Stimulated activated CD8-positive, alpha-beta memory T cell treated with anti-CD3 and anti-CD28 coated beads, Interleukin-7, amount 100 ng/mL, for 1 hour (primary cell): Measurements from ENCODE around the gene GNA12.

Experiments used
- DNase-seq, 2 donors: peaks; one replicate each; pipeline ENCODE4 v3.0.0-alpha.2; 2020; ENCODE audit warnings: low read depth in 2 of 2

The GNA12 gene

DNA sequence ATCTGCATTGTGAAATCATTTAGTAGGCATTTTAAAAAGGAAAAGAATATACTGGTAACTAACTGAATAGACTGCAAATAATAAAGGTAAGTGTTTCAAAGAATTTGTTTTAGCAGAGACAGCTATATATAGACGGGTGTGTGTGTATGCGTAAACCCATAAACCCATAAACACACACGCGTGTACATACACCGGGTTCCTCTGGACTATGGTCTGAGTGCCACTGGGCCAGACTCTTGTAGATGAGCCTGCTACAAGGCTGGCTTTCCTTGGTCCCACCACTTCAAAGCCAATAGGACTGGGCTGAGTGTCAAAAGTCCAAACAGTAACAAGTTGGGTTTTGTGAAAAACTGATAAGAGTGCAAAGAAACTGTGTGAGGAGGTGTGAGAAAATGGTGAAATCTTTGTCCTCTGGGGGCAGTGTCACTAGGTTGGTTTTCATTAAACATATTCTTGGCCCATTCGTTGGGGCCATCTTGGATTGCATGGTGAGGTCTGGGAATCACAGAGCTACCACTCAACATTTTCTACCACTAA is 39.8 kb downstream of the GNA12 start:
- no peak for DNase-seq

DNA sequence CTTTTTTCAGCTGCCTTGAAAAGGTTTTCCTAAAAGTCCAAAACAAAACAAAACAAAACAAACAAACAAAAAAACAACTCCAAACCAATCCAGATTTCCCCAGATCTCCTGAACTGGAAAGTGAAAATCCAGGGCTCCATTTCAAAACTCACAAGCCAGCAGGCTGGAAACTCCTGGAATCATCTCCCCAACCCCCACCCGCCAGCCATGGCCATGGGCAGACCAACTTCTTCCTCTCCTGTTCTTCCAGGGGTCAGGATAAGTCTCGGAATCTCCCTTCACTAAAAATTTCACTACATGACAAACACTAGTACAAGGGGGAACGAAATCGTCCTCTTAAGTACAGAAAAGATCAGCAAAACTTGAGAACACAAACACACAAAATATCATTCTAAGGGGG is 40.4 kb downstream of the GNA12 start:
- DNase-seq = no peak

DNA sequence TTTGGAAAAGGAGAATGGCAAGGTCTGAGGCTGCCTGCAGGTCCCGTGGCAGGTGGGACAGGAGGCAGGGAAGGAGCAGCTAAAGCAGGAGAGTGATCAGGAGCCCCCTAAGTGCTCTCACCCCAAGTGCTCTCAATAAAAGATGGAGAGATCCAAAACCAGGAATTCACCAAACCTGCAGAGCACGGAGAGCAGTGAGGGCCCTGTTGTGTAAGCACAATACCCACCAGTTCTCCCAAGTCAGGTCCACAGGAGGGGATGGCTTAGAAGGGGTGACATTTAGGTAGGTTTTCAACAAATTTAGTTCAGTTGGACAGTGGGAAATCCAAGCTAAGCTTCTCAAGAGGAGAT is 40.8 kb downstream of the GNA12 start:
- DNase-seq = no peak

DNA sequence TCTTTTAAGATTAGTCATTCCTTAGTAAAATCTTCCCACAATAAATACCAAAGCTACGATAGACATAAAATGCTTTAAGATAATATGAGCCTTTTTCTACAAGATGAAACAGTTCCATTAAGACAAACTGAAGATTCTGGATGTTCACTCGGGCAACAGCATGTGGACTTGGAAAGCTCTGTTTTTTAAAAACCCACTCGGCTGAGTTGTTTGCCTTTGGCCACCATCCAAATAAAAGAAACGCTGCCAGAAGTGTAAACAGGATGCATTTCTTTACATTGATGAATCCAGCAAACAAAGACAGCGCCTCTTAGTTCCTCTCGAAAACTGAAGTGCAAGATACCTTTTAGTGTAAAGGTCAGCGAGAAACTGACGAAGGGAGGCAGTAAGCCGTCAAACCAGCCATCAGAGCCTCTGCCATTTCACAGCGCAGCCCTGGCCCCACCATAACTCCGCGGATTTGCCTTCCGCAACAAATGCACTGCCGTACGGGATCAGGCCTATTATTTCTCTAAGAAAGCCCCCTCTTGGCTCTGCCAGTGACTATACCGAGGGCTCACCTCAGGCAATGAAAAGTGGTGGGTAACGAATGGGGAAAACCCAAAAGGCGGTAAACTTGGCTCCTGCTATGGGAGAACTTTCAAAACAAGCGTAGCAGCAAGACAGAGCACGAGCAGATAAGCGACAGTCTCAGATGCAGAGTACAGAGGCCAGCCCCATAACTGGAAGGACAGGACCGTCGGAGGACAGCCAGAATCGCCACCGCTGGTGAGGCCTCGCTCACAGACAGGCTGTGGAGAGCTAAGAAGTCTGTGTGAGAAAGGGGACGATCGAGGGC is 41.4 kb downstream of the GNA12 start:
- no peak for DNase-seq

DNA sequence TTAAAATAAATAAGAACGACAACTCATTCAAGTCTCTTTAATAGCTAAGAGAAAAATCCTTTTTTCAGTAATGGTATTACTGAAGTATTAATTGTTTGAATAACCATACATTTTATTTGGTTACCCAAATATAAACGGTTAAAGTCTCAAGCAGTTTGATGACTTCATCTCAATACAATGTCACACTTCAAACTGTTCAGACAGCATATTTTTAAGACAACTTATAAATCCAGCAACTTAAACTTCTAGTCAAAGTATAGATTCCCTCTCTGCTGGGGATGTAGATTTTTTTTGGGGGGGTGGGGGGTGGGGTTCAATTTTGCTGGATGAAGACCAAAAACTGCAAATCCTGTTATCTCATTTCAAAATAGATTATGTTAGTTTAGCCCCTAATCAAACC is 42.0 kb downstream of the GNA12 start:
- no peak for DNase-seq

DNA sequence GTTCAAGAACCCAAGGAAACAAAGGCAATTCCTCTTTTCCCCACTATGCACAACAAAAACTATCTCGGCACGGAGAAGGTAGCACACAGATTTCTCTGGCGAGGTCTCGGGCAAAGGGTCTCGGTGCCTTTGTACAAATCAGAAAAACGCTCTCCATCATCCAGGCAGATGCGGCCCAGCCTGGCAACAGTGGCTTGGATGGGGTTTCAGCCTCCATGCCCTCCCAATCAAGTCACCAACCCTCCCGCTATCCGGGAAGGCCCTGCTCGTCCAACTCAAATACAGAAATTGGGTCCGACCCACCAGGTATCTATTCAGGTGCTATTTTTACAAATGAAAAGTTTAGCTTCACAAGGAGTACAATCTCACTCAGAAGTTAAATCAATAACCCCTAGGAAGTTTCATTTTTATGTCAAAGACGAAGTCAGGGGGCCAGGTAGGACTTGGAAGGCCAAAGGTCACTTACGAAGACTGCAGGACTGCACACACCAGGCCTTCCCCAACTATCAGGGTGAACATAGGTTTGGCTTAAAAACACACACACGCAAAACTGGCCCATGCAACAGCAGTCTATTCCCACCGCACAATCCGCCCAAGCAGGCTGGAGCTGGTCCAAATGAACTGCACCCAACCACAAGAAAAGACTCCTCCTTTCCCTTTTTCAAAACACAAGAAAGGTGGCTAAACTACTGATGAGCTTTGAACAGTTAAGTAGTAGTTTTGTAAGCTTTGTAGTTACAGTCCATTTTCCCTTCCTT is 43.0 kb downstream of the GNA12 start:
- DNase-seq = no peak

DNA sequence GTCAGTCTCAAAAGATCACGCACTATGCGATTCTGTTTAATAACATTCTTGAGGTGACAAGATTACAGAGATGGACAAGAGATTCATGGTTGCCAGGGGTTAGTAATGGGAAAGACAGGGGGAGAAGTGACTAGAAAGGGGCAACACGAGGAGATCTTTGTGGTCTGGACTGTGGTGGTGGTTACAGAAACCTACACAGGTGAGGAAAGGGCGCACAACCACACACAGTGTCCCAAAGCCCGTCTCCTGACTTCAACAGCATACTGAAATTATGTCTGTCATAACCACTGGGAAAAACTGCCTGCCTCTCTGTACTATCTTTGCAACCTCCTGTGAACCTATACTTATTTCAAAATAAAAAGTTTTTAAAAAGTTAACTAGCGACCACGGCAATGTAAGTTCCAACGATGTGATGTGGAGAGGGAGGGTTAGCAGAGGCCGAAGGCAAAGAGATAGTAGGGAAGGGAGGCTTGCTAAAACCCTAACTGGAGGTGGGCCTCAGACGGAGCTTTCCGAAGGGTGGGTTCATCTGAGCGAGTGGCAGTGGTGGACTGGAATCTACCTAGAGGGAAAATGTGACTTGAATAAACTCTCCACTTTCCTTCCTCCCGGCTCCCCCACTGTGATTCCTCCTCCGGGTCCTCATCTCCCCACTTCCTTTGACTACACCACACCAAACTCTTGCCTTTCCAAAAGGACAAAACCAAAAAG is 43.7 kb downstream of the GNA12 start:
- no peak for DNase-seq

DNA sequence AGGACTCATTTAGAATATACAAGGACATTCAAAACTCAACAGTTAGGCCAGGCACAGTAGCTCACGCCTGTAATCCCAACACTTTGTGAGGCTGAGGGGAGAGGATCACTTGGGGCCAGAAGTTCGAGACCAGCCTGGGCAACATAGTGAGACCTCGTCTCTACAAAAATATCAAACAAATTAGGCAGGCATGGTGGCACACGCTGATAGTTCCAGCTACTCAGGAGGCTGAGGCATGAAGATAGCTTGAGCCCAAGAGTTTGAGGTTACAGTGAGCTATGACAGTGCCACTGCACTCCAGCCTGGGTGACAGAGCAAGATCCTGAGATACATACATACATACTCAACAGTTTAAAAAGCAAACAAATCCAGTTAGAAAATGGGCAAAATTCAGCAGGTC is 44.9 kb downstream of the GNA12 start:
- no peak for DNase-seq

DNA sequence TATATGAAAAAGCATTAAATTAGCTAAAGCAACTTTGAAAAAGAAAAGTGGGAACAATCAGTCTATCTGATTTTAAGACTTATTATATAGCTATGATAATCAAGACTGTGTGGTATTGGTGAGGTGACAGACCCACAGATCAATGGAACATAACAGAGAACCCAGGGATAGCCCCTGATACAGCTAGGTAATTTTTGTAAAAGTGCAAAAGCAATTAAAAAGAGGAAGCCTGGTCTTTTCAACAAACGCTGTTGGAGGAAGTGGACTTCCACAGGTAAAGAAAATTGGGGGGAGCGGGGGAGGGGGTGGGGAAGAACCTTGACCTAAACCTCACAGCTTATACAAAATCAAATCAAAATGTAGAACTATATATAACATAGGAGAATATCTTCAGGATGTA is 45.4 kb downstream of the GNA12 start:
- no peak for DNase-seq

DNA sequence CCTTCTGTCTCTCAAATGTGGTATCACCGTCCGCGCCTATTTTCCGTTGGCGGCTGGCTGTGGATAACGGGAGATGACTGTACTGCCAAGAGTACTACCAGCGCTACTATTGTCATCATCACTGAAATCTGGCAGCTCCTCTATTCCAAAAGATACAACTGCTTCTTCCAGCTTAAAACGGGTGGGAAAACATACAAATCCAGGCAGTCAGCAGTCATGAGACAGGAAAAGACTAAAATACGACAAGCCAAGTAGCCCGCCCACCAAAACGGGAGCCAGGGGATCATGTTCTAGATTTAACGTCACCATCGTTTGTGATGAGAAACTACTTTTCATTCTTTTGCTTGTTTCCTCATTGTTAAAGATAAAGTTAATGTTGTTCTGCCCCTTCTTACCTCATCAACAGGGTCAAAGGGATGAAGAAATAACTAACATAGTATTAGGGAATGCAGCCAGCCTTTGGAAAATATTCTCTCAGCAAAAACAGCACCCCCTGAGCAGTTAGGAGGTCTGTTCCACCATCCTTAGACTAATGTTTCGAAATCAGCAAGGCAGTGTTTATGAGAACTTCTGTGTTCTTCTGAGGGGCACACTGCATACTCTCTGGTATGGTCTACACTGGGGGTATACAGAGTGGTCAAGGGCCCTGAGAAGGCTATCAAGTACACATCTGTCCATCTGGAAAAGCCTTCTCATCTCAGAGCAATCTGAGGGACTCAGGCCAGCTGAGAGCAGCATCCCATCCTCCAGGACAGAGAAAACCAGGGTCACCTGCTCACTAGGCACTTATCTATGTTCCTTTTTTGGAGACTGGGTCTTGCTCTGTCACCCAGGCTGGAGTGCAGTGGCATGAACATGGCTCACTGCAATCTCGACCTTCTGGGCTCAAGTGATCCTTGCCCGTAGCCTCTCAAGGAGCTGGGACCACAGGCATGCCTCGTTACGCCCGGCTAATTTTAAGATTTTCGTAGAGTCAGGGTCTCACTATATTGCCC is 47.5 kb downstream of the GNA12 start:
- DNase-seq = no peak

DNA sequence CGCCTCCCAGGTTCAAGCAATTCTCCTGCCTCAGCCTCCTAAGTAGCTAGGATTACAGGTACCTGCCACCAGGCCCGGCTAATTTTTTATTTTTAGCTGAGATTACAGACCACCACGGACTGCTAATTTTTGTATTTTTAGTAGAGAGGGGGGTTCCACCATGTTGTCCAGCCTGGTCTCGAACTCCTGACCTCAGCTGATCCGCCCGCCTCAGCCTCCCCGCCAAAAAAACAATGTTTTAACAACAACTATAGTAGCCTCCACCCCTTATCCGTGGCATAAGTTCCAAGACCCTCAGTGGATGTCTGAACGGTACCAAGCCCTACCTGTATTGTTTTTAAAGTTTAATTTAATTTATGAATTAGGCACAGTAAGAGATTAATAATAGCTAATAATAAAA is 48.2 kb downstream of the GNA12 start:
- DNase-seq = no peak

DNA sequence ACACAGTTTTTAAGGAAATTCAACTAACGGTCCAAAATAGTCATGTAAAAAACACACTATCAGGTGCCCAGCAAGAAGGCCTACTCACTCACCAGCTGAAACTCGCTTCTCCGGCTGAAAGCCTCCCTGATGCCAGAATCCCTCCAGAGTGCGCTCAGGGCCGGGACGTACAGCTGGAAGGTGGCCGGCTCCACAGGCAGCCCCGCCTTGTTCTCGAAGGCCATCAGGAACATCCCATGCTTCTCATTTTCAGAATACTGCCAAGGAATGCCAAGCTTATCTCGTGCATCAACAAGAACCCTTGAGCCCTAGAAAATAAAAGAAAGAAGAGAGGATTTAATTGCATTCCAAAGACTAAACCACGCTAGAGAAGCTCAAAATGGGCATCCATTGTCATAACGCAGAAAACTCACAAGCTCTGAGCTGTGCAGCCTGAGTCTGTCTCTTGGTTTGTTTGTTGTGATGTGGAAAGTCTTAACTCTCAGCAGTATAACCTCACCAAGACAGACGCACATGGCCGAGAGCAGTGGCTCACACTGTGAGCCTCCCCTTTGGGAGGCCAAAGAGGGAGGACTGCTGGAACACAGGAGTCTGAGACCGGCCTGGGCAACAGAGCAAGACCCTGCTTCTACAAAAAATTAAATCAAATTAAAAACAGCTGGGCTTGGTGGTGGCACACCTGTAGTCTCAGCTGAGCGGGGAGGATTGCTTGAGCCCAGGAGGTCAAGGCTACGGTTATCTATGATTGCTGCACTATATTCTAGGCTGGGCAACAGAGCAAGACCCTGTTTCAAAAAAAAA is 49.1 kb downstream of the GNA12 start:
- DNase-seq = no peak

DNA sequence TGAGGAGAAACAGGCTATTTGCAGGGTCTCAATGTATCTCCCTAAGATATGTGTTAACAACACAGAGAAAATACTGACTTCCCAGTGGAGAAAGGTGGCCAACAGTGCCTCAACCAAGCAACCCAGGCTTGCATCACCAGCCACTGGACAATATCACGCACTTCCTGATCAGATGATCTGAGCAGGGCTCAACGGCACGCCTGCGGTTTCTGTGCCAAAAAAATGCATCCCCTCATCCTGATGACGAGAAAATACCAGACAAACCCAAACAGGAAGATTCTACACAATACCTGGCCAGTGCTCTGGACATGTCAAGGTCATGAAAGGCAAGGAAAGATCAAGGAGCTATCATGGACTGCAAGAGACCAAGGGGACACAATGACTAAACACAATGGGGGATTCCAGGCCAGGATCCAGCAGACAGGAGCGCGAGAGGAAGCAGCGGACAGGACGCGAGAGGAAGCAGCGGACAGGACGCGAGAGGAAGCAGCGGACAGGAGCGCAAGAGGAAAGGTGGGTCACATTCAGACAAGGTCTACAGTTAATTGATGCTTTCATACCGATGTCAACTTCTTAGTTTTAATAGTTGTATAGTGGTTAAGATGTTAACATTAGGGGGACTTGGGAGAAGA is 51.1 kb downstream of the GNA12 start:
- DNase-seq = no peak

DNA sequence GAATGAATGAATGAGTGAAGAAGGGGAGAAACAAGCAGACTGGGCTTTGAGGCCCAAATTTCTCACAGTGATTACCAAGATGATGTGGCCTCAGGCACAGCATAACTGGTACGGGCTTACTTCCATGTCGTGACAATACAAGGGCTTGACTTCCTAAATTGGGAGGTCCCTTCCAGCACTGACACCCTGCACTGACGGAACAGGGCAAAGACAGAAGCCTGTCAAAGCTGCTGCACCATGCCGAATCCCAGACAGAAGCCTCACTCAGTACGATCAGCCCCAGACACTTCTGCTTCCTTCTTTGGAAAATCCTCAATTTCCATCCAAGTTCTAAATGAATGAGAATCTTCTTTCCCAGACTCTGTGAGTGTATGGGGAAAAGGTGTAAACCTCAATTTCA is 51.9 kb downstream of the GNA12 start:
- no peak for DNase-seq

DNA sequence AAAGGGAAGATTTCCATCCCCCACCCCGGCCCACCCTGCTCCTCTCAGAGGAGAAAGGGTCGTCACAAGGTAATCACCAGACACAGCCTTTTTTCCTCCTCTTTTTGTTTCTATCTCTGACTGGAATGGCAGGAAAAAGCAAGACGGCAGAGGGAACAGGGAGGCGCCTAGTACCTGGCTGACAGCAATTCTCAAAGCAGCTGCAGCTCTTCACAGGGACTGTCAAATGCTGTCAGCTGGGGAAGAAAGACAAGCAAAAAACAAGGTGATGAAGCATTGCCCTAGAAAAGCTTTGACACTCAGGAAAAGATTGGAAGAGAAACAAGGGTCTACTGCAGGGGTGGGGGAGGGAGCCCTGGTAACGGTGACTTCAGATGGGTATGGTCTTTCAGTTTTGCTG is 52.7 kb downstream of the GNA12 start:
- DNase-seq = no peak

DNA sequence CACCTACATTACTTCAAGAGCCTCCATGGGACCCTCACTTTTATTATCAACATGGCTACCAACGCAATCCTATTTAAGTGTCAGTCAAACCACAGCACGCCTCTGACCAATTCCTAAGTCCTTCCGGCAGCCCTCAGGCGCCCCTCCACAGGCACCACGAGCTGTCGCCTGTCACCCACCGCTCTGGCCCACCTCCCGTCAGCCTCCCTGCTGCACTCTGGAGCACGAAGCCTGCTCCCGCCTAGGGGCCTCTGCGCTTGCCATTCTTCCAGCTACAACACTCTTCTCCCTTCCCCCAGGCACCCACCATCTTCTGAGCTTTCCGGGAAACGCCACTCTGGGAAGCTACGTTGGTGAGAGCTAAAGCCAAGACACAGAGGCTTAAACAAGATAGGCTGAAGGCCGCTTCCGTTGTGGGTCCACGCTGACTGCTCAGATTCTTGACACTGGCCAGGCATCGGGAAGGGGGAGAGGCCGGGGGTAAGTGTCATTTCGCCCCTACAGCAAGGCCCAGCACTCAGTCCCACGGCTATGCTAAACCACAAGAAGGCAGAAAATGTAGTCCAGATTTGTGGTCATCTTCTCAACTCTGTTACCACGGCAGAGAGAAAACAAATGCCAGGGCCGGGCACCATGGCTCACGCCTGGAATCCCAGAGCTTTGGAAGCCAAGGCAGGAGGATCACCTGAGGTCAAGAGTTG is 56.7 kb downstream of the GNA12 start:
- DNase-seq = no peak

DNA sequence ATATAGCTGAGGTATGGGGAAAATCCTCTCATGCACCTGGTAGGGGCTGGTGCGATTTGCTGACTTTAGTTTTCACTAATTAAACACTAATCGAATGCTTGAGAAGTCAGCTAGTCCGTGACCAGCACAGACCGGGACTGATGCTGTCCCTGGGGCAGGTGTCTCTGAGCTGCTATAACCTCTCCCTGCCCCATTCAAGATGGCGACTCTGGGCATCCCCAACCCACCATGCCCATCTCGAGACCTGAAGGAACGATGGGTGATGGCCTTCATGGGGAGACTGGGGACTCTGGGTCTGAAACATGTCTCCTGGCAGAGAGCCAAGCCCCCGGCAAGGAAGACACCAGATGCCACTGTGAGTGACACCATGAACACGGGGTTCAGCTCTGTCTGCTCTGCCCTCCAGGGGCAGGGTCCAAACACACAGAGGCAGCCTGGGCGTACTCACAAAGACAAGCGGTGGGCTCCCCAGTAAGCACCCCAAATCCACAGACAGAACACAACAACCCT is 57.4 kb downstream of the GNA12 start:
- DNase-seq = no peak

DNA sequence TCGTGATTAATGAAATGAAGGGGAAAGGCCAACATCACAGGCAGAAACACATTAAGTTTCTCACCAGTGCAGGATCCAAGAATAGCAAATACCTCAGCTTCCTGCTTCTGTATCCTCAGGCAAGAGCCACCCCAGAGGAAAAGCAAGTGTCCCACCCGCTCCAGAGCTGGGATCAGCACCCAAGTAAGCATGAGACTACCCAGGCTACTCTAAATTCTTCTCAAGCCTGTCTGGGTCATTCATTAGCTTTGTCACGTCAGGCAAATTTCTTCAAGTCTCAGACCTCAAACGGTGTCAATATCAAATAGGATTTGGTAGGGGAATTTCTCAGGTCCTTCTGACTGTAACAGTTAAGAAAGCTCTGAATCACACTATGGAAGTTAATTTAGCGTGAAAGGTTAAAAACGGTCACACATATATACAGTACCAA is 59.0 kb downstream of the GNA12 start:
- no peak for DNase-seq

DNA sequence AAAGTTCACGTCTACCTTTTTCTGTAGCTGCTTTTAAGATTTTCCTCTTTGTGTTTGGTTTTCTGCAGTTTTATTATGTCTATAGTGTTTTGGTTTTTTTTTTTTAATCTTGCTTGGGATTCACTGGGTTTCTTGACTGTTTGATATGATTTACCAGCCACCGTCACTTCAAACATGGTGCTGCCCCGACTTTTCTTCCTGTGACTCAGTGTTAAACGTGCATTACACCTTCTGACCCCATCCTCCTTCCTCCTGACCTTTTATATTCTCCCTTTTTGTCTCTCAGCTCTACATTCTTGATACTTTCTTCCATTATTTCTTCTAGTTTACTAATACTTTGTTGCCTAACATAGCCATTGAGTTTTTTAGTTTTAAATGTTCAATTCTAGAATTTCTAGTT is 61.5 kb downstream of the GNA12 start:
- no peak for DNase-seq
